Kidney (tissue), 14 donors: ENCODE results near the gene TRIP11. TPM values are rescaled to one million over a fixed set of nuclear protein-coding genes. Genes with fewer than 3 reads are reported as not detected.

Experiments
- DNase-seq, 5 donors: peaks; one replicate each; pipeline ENCODE4 v3.0.0-alpha.2; 2013 to 2020
- FAIRE-seq: peaks from 2 replicates; lab custom pipeline; 2012; peaks lifted over from hg19 to GRCh38; lab: Jason Lieb, UNC
- H3K27ac ChIP-seq, 2 donors: one replicate each; pipeline ENCODE4 v1.7.0; 2013; ENCODE audit warnings: low read depth in 2 of 2, low read length in 2 of 2, inconsistent platforms in 1 of 2
- H3K27me3 ChIP-seq: one replicate; pipeline ENCODE4 v1.7.1; 2013; ENCODE audit warnings: low read length, inconsistent platforms; ENCODE audit not compliant: control insufficient read depth, insufficient read depth
- H3K36me3 ChIP-seq, 3 donors: one replicate each; pipeline versions ENCODE4 v1.7.0 to v1.7.1; 2013; ENCODE audit warnings: low read length in 3 of 3, control low read depth in 1 of 3, inconsistent platforms in 1 of 3; ENCODE audit not compliant: insufficient read depth in 3 of 3, control insufficient read depth in 2 of 3
- H3K4me1 ChIP-seq, 3 donors: one replicate each; pipeline versions ENCODE4 v1.7.0 to v1.7.1; 2013; ENCODE audit warnings: low read length in 3 of 3, inconsistent platforms in 1 of 3, low read depth in 1 of 3; ENCODE audit not compliant: control insufficient read depth in 2 of 3, insufficient read depth in 2 of 3
- H3K4me3 ChIP-seq, 3 donors: one replicate each; pipeline versions ENCODE4 v1.7.0 to v1.8.1; 2013; ENCODE audit warnings: low read length in 3 of 3, control low read depth in 1 of 3, inconsistent platforms in 1 of 3
- H3K9ac ChIP-seq, 3 donors: one replicate each; pipeline versions ENCODE4 v1.7.0 to v1.7.1; 2013; ENCODE audit warnings: low read length in 3 of 3, control low read depth in 1 of 3, inconsistent platforms in 1 of 3
- H3K9me3 ChIP-seq, 3 donors: one replicate each; pipeline versions ENCODE4 v1.7.0 to v1.7.1; 2013; ENCODE audit warnings: low read length in 3 of 3, control low read depth in 1 of 3, inconsistent platforms in 1 of 3; ENCODE audit not compliant: control insufficient read depth in 2 of 3, insufficient read depth in 1 of 3
- intact Hi-C: fragments of 100-400 bp; cut with DNase I; formaldehyde crosslinking; loops from one replicate; pipeline ENCODE4 v1.11.1; 2022
- polyA plus RNA-seq: library from polyadenylated mRNA; stranded (reverse); fragments of 350-450 nt; fragmentation: Illumina TruSeq; extraction: RNeasy Lipid Tissue Mini Kit (QIAGEN cat#74804); gene quantifications from one replicate; pipeline ENCODE4 v1.2.3, GENCODE V29; 2014; ENCODE audit warnings: low read depth, low replicate concordance; ENCODE audit not compliant: insufficient read depth
- total RNA-seq: library from RNA; stranded (reverse); fragmentation: NEBNext Ultra II Directional; extraction: Animal tissue kit (Norgen Biotek cat#: 25700); gene quantifications from one replicate; pipeline ENCODE4 v1.2.1, GENCODE V29; 2021
- TF ChIP-seq, protein P1 (sequence below): IDR thresholded peaks from 3 replicates; pipeline ENCODE4 v1.5.1; 2012; ENCODE audit warnings: mild to moderate bottlenecking, moderate library complexity, borderline replicate concordance; ENCODE audit not compliant: insufficient read depth; ENCODE audit errors: extremely low read depth
- donor health status: control.
- donor health status: control.
- donor health status: control.
- donor health status: control.
- donor health status: control.
- donor health status: DM: yes; HTN: yes; CAD: no.
- donor health status: Normal renal cell carcinoma (clear cell type).

TRIP11 gene
- total and polyA plus RNA-seq, 2 donors from 2014 or later = 6.2 to 71.5 TPM

DNA sequence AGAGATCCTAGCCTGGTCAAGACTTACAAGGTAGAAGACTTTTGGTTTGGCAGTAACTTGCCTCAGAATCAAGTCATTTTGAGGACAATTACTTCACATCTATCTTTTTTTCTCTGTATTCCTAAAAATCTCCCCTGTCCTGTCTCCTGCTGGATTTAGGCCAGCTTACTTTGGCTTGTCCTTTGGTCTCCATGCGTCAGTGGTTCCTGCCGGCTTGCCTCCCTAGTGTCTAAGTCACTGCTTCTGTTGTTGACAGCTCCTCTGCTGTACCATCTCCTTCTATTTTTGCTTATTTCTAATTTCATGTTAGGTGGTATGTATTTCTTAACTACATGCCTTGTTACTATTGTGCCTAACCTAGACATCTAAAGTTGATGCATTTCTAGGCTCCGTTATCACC is 52.7 kb downstream of the TRIP11 start:
- H3K36me3 ChIP-seq = peaks cover 7 to 33% (median 14%) of the 10 kb centered on the region in 3 donors
- FAIRE-seq (no peak), DNase-seq (no peak)
- no peak overlapping the region for H3K9ac ChIP-seq
- H3K27ac ChIP-seq = no peak overlapping the region
- H3K9me3 ChIP-seq = no peaks in the 10 kb centered on the region
- H3K27me3 ChIP-seq = no peaks in the 10 kb centered on the region
- intact Hi-C loops = no loop called here
- H3K4me1 ChIP-seq = peaks cover 0 to 12% (median 0%) of the 10 kb centered on the region in 3 donors
- H3K4me3 ChIP-seq = no peak overlapping the region
- TF ChIP-seq, protein P1, sequence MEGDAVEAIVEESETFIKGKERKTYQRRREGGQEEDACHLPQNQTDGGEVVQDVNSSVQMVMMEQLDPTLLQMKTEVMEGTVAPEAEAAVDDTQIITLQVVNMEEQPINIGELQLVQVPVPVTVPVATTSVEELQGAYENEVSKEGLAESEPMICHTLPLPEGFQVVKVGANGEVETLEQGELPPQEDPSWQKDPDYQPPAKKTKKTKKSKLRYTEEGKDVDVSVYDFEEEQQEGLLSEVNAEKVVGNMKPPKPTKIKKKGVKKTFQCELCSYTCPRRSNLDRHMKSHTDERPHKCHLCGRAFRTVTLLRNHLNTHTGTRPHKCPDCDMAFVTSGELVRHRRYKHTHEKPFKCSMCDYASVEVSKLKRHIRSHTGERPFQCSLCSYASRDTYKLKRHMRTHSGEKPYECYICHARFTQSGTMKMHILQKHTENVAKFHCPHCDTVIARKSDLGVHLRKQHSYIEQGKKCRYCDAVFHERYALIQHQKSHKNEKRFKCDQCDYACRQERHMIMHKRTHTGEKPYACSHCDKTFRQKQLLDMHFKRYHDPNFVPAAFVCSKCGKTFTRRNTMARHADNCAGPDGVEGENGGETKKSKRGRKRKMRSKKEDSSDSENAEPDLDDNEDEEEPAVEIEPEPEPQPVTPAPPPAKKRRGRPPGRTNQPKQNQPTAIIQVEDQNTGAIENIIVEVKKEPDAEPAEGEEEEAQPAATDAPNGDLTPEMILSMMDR = no peak

DNA sequence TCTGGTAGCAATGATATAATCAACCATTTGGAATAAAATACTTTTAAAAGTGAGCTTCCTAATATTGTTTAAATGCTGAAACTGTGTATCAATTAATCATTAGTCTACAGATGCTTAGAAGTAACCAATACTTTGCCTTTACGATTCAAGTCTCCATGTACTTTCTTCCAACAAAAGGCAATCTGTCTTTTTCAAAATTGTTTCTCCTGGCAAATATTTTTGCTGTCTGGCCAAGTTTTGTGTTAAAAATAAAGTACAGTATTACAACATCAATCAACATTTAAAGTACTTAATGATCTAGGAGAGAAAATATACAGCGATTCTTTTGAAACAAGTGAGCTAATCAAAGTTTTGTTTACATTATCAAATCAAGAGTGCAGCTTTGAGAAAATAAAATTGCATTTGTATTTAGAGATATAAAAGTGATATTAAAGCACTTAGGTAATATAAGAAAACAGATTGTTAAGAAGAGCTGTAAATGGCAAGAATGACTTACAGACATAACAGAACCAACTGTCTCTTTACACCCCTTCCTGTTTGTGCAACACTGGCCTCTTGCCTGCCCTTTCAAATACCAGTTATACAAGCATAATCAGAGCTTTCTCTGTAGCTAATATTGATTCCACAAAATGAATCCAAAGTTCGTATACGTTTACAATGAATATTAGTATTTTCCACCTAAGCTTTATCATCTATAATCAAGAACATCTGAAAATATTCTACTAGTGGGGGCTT is 54.2 kb downstream of the TRIP11 start:
- H3K27me3 ChIP-seq = no peaks in the 10 kb centered on the region
- H3K4me1 ChIP-seq = peaks cover 0 to 12% (median 0%) of the 10 kb centered on the region in 3 donors
- no peak overlapping the region for H3K27ac ChIP-seq
- H3K36me3 ChIP-seq = peaks cover 6 to 24% (median 11%) of the 10 kb centered on the region in 3 donors
- no peaks in the 10 kb centered on the region for H3K9me3 ChIP-seq
- DNase-seq (peak in 1 of 5 donors; percentile 23), FAIRE-seq (peak; percentile 57)
- H3K9ac ChIP-seq = no peak overlapping the region
- TF ChIP-seq, protein P1 = no peak
- intact Hi-C loops = no loop called here
- no peak overlapping the region for H3K4me3 ChIP-seq

DNA sequence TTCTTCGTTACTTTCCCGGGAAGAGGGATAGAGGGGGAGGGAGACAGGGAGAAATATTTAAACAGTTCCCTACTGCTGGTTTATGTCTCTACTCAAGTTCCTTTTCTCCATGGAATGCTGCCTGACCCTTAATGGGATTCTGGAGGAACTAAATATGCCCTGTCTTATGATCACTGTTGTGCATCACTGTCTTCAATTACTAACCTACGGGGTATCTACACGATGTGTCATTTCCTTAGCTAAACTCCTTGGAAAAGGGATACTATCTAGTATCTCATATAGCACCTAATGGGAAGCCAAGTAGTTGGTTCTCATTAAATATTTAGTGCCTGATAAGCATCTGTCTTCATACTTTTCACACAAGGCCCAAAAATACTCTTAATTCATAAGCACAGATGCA is 54.9 kb downstream of the TRIP11 start:
- Histone ChIP-seq H3K27me3 (no peaks in the 10 kb centered on the region), H3K9ac (no peak overlapping the region), H3K36me3 (peaks cover 6 to 24% (median 11%) of the 10 kb centered on the region in 3 donors), H3K9me3 (no peaks in the 10 kb centered on the region), H3K4me1 (peaks cover 0 to 12% (median 2%) of the 10 kb centered on the region in 3 donors), H3K4me3 (no peak overlapping the region), H3K27ac (no peak overlapping the region)
- TF ChIP-seq, protein P1 = no peak
- peak in 2 of 5 donors; percentile 48 to 58 for DNase-seq
- FAIRE-seq = no peak
- intact Hi-C loops = no loop called here
